Glutamatergic neuron (in vitro differentiated cells): ENCODE results near the gene ENTPD2. TPM values are rescaled to one million over a fixed set of nuclear protein-coding genes. Genes with fewer than 3 reads are reported as not detected.

Experiments
- DNase-seq: peaks from one replicate; pipeline ENCODE4 v3.0.0; 2022
- H3K27ac Mint-ChIP-seq: one replicate; pipeline ENCODE4 v1.8.0; 2020; ENCODE audit warnings: mild to moderate bottlenecking, mixed read lengths, inconsistent platforms; ENCODE audit not compliant: unreplicated experiment
- H3K27me3 Mint-ChIP-seq: one replicate; pipeline ENCODE4 v1.8.0; 2020; ENCODE audit warnings: mild to moderate bottlenecking, moderate library complexity, mixed read lengths, inconsistent platforms; ENCODE audit not compliant: unreplicated experiment
- H3K36me3 Mint-ChIP-seq: one replicate; pipeline ENCODE4 v1.8.0; 2020; ENCODE audit warnings: mild to moderate bottlenecking, mixed read lengths, inconsistent platforms; ENCODE audit not compliant: unreplicated experiment
- H3K4me1 Mint-ChIP-seq: one replicate; pipeline ENCODE4 v1.8.0; 2020; ENCODE audit warnings: mild to moderate bottlenecking, low read depth, mixed read lengths, inconsistent platforms; ENCODE audit not compliant: unreplicated experiment
- H3K4me3 Mint-ChIP-seq: one replicate; pipeline ENCODE4 v1.8.0; 2020; ENCODE audit warnings: mild to moderate bottlenecking, mixed read lengths, inconsistent platforms; ENCODE audit not compliant: unreplicated experiment
- H3K9me3 Mint-ChIP-seq: one replicate; pipeline ENCODE4 v1.8.0; 2020; ENCODE audit warnings: mild to moderate bottlenecking, moderate library complexity, mixed read lengths, inconsistent platforms; ENCODE audit not compliant: unreplicated experiment
- CTCF ChIP-seq: fragments of 200-600 bp; sonication (generic); IDR thresholded peaks from one replicate; pipeline ENCODE4 v1.5.0; 2021; ENCODE audit not compliant: partially characterized antibody, unreplicated experiment
- total RNA-seq: library from RNA; stranded (reverse); fragmentation: NEBNext Ultra II Directional; extraction: Animal tissue kit (Norgen Biotek cat#: 25700); gene quantifications from one replicate; pipeline ENCODE4 v1.2.1, GENCODE V29; 2021; ENCODE audit not compliant: unreplicated experiment

ENTPD2 gene
- total RNA-seq, 1 donor from 2014 or later = 0.69 TPM

GRCh38 chr9:137001857-137002645, 51.8 kb downstream of the ENTPD2 start:
- H3K4me1 Mint-ChIP-seq = peaks cover 2% of the 10 kb centered on the region
- peaks cover 7% of the 10 kb centered on the region for H3K9me3 Mint-ChIP-seq
- H3K36me3 Mint-ChIP-seq = no peaks in the 10 kb centered on the region
- no peak overlapping the region for H3K27ac Mint-ChIP-seq
- H3K27me3 Mint-ChIP-seq = peaks cover 6% of the 10 kb centered on the region
- no peak overlapping the region for H3K4me3 Mint-ChIP-seq
- no peak for DNase-seq
- TF ChIP-seq CTCF = no peak

- Mint-ChIP-seq H3K27ac (no peak overlapping the region), H3K4me1 (no peaks in the 10 kb centered on the region), H3K9me3 (peaks cover 7% of the 10 kb centered on the region), H3K36me3 (no peaks in the 10 kb centered on the region), H3K4me3 (no peak overlapping the region), H3K27me3 (peaks cover 3% of the 10 kb centered on the region)
- no peak for TF ChIP-seq CTCF
- no peak for DNase-seq
Measured at GRCh38 chr9:137000177-137000930, 53.5 kb downstream of the ENTPD2 start.

Other genes starting within 250 kb of the ENTPD2 start
- gene RABL6, start 246.1 kb downstream of the ENTPD2 start, total RNA-seq = 149 TPM
- gene AJM1, start 211.6 kb downstream of the ENTPD2 start, total RNA-seq = 15.3 TPM
- 101 TPM for gene PHPT1, start 204.7 kb downstream of the ENTPD2 start, total RNA-seq
- 17.6 TPM for gene MAMDC4, start 201.7 kb downstream of the ENTPD2 start, total RNA-seq
- gene EDF1, start 187.8 kb downstream of the ENTPD2 start, total RNA-seq = 343 TPM
- gene TRAF2, start 167.5 kb downstream of the ENTPD2 start, total RNA-seq = 27.3 TPM
- 77.9 TPM for gene FBXW5, start 109.3 kb downstream of the ENTPD2 start, total RNA-seq
- 14.5 TPM for gene C8G, start 108.8 kb downstream of the ENTPD2 start, total RNA-seq
- 2.9 TPM for gene LCN12, start 101.8 kb downstream of the ENTPD2 start, total RNA-seq
- not detected for gene PTGDS, start 76.6 kb downstream of the ENTPD2 start, total RNA-seq
- not detected for gene LCNL1, start 71.1 kb downstream of the ENTPD2 start, total RNA-seq
- gene PAXX, start 61.6 kb downstream of the ENTPD2 start, total RNA-seq = 50.7 TPM
- not detected for gene CLIC3, start 57.5 kb downstream of the ENTPD2 start, total RNA-seq
- gene ABCA2, start 25.8 kb downstream of the ENTPD2 start, total RNA-seq = 70.7 TPM
- gene FUT7, start 22.0 kb downstream of the ENTPD2 start, total RNA-seq = 0.20 TPM
- gene NPDC1, start 7.9 kb downstream of the ENTPD2 start, total RNA-seq = 260 TPM
- gene SAPCD2, start 16.5 kb upstream of the ENTPD2 start, total RNA-seq = 13.5 TPM
- 5.1 TPM for gene UAP1L1, start 23.5 kb upstream of the ENTPD2 start, total RNA-seq
- 59.8 TPM for gene MAN1B1, start 32.9 kb upstream of the ENTPD2 start, total RNA-seq
- 30.8 TPM for gene DPP7, start 60.7 kb upstream of the ENTPD2 start, total RNA-seq
- 5.5 TPM for gene GRIN1, start 85.1 kb upstream of the ENTPD2 start, total RNA-seq
- gene LRRC26, start 116.0 kb upstream of the ENTPD2 start, total RNA-seq = 0.98 TPM
- not detected for gene TMEM210, start 118.0 kb upstream of the ENTPD2 start, total RNA-seq
- 72.9 TPM for gene ANAPC2, start 134.5 kb upstream of the ENTPD2 start, total RNA-seq
- 37.3 TPM for gene SSNA1, start 134.6 kb upstream of the ENTPD2 start, total RNA-seq
- gene TPRN, start 146.7 kb upstream of the ENTPD2 start, total RNA-seq = 9.6 TPM
- 36.5 TPM for gene TMEM203, start 151.6 kb upstream of the ENTPD2 start, total RNA-seq
- 31.6 TPM for gene NDOR1, start 151.6 kb upstream of the ENTPD2 start, total RNA-seq
- gene RNF208, start 168.2 kb upstream of the ENTPD2 start, total RNA-seq = 24.8 TPM
- gene CYSRT1, start 171.1 kb upstream of the ENTPD2 start, total RNA-seq = 2.1 TPM
- gene RNF224, start 173.4 kb upstream of the ENTPD2 start, total RNA-seq = 0.39 TPM
- gene SLC34A3, start 176.8 kb upstream of the ENTPD2 start, total RNA-seq = not detected
- 192 TPM for gene TUBB4B, start 187.2 kb upstream of the ENTPD2 start, total RNA-seq
- gene STPG3, start 197.2 kb upstream of the ENTPD2 start, total RNA-seq = not detected
- 48.5 TPM for gene NELFB, start 201.3 kb upstream of the ENTPD2 start, total RNA-seq
- 1.5 TPM for gene TOR4A, start 223.7 kb upstream of the ENTPD2 start, total RNA-seq
- 15.2 TPM for gene NRARP, start 248.2 kb upstream of the ENTPD2 start, total RNA-seq